ENCODE data around the gene SLC24A3. TPM values are rescaled to one million over a fixed set of nuclear protein-coding genes. Genes with fewer than 3 reads are reported as not detected.
A peak's percentile ranks its signal among the peaks of the same experiment; 100 is the strongest.

SLC24A3 gene
- total RNA-seq, 3 donors from 2014 or later, result 4.3 to 34.9 (median 5.7) TPM

DNA sequence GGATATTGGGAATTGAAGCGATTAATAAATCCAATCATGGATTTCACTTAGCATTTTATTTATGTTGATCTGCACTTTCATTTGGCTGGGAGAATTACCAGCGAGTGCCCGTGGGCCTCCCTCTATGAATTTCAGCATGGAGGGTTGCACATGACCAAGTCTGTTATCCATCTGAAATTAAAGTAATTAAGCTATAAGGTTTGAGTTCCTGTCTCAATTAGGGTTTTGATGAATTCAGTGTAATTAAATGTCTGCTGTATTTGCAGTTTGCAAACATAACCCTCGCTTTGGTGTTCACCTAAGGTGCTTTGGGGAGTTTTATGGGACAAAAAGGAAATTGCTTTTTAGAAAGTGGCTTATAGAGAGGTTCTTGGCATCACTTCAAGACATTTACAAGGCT lies 375.8 kb downstream of the SLC24A3 start:
- no peak for DNase-seq
- no peak for ATAC-seq
- Histone ChIP-seq H3K36me3 (ENCODE audit: low read depth) (no peaks in the 10 kb centered on the region), H3K4me3 (no peak overlapping the region), H3K4me1 (ENCODE audit: low read depth) (no peaks in the 10 kb centered on the region), H3K9me3 (no peaks in the 10 kb centered on the region)
- intact Hi-C loops (cut with DNase I, micrococcal nuclease), result no loop called here
- TF ChIP-seq, protein P1, sequence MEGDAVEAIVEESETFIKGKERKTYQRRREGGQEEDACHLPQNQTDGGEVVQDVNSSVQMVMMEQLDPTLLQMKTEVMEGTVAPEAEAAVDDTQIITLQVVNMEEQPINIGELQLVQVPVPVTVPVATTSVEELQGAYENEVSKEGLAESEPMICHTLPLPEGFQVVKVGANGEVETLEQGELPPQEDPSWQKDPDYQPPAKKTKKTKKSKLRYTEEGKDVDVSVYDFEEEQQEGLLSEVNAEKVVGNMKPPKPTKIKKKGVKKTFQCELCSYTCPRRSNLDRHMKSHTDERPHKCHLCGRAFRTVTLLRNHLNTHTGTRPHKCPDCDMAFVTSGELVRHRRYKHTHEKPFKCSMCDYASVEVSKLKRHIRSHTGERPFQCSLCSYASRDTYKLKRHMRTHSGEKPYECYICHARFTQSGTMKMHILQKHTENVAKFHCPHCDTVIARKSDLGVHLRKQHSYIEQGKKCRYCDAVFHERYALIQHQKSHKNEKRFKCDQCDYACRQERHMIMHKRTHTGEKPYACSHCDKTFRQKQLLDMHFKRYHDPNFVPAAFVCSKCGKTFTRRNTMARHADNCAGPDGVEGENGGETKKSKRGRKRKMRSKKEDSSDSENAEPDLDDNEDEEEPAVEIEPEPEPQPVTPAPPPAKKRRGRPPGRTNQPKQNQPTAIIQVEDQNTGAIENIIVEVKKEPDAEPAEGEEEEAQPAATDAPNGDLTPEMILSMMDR (IDR thresholded peaks at IDR 0.05), result no peak

DNA sequence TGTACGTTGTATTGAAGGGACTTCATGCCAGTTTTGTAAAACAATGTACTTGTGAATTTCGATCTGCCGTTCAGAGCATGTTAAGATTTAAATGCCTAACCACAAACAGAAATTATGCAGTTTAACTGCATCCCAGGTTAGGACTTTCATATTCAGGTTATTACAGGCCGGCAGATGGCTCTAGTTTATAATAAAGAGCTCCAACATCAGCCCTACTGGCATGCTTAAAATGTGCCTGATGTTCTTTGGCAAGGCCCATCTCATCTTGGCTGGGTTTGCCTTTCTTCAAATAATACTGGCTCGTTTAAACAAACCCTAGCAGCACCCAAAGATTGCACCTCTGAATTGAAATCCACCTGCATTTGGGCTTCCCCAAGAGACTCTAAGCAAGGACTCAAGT lies 376.3 kb downstream of the SLC24A3 start:
- DNase-seq (peak in 1 of 3 donors; percentile 6), ATAC-seq (no peak)
- no peaks in the 10 kb centered on the region for H3K36me3 ChIP-seq (ENCODE audit: low read depth)
- intact Hi-C loops (cut with DNase I, micrococcal nuclease), result no loop called here
- H3K9me3 ChIP-seq, result no peaks in the 10 kb centered on the region
- H3K4me3 ChIP-seq, result no peak overlapping the region
- TF ChIP-seq, protein P1 (IDR thresholded peaks at IDR 0.05), result no peak
- H3K4me1 ChIP-seq (ENCODE audit: low read depth), result no peaks in the 10 kb centered on the region

DNA sequence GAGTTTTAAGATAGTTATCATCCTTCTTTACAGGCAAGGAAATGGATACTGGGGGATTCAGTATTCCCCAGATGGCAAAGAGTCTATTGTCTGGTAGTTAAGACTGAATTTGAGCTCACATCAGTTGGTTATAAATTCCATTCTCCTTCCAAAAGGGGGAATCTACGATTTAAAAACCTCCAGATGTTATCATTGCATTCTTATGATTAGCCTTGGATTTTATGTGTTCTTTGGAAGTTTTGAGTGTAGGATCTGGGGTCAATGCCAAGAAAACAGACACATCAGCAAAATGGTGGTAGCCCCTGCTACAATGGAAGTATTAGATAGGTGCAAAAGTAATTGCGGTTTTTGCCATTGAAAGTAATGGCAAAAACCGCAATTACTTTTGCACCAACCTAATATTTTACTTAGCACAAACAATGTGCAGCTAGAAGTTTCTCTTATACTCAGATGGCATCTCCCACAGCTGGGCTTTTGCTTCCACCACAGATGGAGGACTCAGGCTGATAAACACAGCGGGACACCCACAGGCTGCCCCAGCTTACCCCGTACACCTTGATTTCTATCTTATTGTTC lies 377.4 kb downstream of the SLC24A3 start:
- intact Hi-C loops (cut with DNase I, micrococcal nuclease), result no loop called here
- Histone ChIP-seq H3K9me3 (no peaks in the 10 kb centered on the region), H3K4me3 (no peak overlapping the region), H3K4me1 (ENCODE audit: low read depth) (no peaks in the 10 kb centered on the region), H3K36me3 (ENCODE audit: low read depth) (no peaks in the 10 kb centered on the region)
- no peak for ATAC-seq
- TF ChIP-seq, protein P1 (IDR thresholded peaks at IDR 0.05), result no peak
- DNase-seq, result no peak

DNA sequence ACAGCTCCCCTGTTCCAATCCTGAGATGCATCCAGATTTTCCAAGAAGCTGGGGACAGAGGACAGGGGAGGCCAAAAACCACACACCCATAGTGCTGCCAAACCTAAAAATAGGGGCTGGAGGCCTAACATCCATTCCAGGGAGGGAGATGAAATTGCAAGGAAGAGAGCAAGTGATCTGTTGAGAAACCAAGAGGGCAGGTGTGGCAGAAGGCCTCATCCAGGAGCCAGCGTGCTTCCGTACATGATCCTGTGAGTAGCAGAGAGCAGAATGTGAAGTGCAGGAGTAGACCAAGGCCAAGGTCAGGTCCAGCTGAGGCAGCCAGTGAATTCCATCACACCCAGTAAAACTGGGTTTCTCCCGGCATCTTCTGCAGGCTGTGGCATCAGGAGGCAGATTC lies 377.9 kb downstream of the SLC24A3 start:
- no peak for ATAC-seq

DNA sequence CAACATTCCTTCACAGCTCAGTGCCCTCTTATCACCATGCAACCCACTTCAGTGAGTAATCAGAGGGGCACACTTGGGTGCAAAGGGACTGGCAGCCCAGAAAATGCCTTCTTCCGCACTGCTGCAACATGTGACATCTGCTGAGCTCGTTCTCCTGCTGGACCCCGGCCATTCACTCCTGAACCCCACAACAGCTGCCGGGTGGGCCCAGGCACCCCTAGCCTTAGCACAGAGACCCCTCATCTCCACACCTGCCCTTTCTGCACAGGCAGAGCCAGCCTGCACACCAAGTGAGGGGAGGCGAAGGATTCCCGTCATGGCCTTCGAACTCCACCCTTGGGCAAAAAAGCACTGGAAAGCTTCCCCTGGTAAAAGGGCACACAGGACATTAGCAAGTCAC lies 381.3 kb downstream of the SLC24A3 start:
- Histone ChIP-seq H3K36me3 (ENCODE audit: low read depth) (no peaks in the 10 kb centered on the region), H3K4me1 (ENCODE audit: low read depth) (no peaks in the 10 kb centered on the region), H3K4me3 (no peak overlapping the region), H3K9me3 (no peaks in the 10 kb centered on the region)
- ATAC-seq (no peak), DNase-seq (no peak)
- TF ChIP-seq, protein P1 (IDR thresholded peaks at IDR 0.05), result no peak
- intact Hi-C loops (cut with DNase I, micrococcal nuclease), result no loop called here

More for the DNA sequence above, 377.9 kb downstream of the SLC24A3 start:
- no peaks in the 10 kb centered on the region for H3K4me1 ChIP-seq (ENCODE audit: low read depth)
- H3K36me3 ChIP-seq (ENCODE audit: low read depth), result no peaks in the 10 kb centered on the region
- H3K9me3 ChIP-seq, result no peaks in the 10 kb centered on the region
- no peak overlapping the region for H3K4me3 ChIP-seq
- intact Hi-C loops (cut with DNase I, micrococcal nuclease), result no loop called here
- TF ChIP-seq, protein P1 (IDR thresholded peaks at IDR 0.05), result no peak
- no peak for DNase-seq

DNA sequence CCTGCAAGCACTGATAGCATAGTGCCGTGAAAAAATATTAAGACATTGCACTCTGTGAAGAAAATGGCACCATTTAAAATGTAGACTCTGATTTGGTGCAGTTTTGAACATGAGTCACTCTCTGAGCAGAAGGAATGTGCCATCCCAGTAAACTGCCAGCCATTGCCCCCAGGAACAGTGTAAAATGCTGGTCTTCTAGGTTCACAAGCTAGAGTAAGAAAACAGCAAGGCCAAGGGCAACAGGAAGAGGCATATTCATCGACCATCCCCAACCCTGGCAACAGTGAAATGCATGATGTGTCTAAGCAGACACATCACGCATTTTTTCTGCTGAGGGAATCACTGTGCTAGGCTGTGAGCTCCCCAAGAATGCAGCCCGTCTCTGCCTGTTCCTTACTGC lies 382.5 kb downstream of the SLC24A3 start:
- Histone ChIP-seq H3K4me3 (no peak overlapping the region), H3K36me3 (ENCODE audit: low read depth) (no peaks in the 10 kb centered on the region), H3K4me1 (ENCODE audit: low read depth) (no peaks in the 10 kb centered on the region), H3K9me3 (no peaks in the 10 kb centered on the region)
- ATAC-seq (no peak), DNase-seq (no peak)
- TF ChIP-seq, protein P1 (IDR thresholded peaks at IDR 0.05), result no peak
- intact Hi-C loops (cut with DNase I, micrococcal nuclease), result no loop called here
